IMR-90 (cell line): ENCODE data around the gene LRP1-AS. TPM values are rescaled to one million over a fixed set of nuclear protein-coding genes. Genes with fewer than 3 reads are reported as not detected.
A peak's percentile ranks its signal among the peaks of the same experiment; 100 is the strongest.

Source experiments
- ATAC-seq: fragments of 200-7000 bp; cut with Tn5 transposase; 2 replicates; pipeline ENCODE4 v1.9.1; 2020; ENCODE audit warnings: low read depth, mild to moderate bottlenecking, moderate library complexity
- Bru-seq: library from RNA; stranded (reverse); fragments of 400-500 nt; gene quantifications from one replicate; lab custom pipeline; 2021; lab: Mats Ljungman, UMichigan
- BruChase-seq, 2 experiments: library from RNA; stranded (reverse); fragments of 400-500 nt; gene quantifications; one replicate each; lab custom pipeline; 2021; lab: Mats Ljungman, UMichigan
- BruUV-seq: library from RNA; stranded (reverse); fragments of 400-500 nt; replicated peaks from 2 replicates; lab custom pipeline; 2021; lab: Mats Ljungman, UMichigan
- CTCF ChIA-PET: fragments of 300-600 bp; formaldehyde crosslinking; extraction: SDS; loops from one replicate; lab custom pipeline; 2021; ENCODE audit warnings: antibody characterized with exemption; lab: Yijun Ruan, JAX
- POLR2A ChIA-PET: fragments of 300-600 bp; sonication (Branson Sonifier 250); formaldehyde crosslinking; loops from one replicate; lab custom pipeline; 2022; ENCODE audit warnings: antibody characterized with exemption; ENCODE audit not compliant: unreplicated experiment; lab: Charles Lee
- DNase-seq: peaks from one replicate; pipeline ENCODE4 v3.0.0; 2013
- H2AFZ ChIP-seq: replicated peaks from 2 replicates; pipeline ENCODE3; 2013; ENCODE audit warnings: low read length, mild to moderate bottlenecking; ENCODE audit not compliant: poor library complexity
- H2AK5ac ChIP-seq: 2 replicates; pipeline ENCODE4 v1.6.1; 2013; ENCODE audit warnings: low read depth, low read length, inconsistent platforms
- H2AK9ac ChIP-seq: replicated peaks from 2 replicates; pipeline ENCODE3; 2013; ENCODE audit warnings: mild to moderate bottlenecking, low read depth, low read length, moderate library complexity; ENCODE audit not compliant: poor library complexity
- H2BK120ac ChIP-seq: 2 replicates; pipeline ENCODE4 v1.6.1; 2013; ENCODE audit warnings: low read depth, low read length, inconsistent platforms
- H2BK15ac ChIP-seq: 3 replicates; pipeline ENCODE4 v1.6.1; 2013; ENCODE audit warnings: low read depth, low read length, inconsistent platforms
- H2BK20ac ChIP-seq: 2 replicates; pipeline ENCODE4 v1.6.1; 2013; ENCODE audit warnings: low read depth, mild to moderate bottlenecking, inconsistent platforms, low read length, moderate library complexity
- H2BK5ac ChIP-seq: 2 replicates; pipeline ENCODE4 v1.6.1; 2013; ENCODE audit warnings: mild to moderate bottlenecking, low read depth, low read length, inconsistent platforms; ENCODE audit not compliant: poor library complexity, severe bottlenecking
- H3K14ac ChIP-seq: replicated peaks from 2 replicates; pipeline ENCODE4 v1.6.1; 2013; ENCODE audit warnings: low read depth, low read length, inconsistent platforms
- H3K18ac ChIP-seq: 2 replicates; pipeline ENCODE4 v1.6.1; 2013; ENCODE audit warnings: low read depth, low read length, control low read depth
- H3K23ac ChIP-seq: 2 replicates; pipeline ENCODE4 v1.6.1; 2013; ENCODE audit warnings: low read depth, low read length, inconsistent platforms
- H3K27ac ChIP-seq: 2 replicates; pipeline ENCODE4 v1.5.1; 2013; ENCODE audit warnings: mild to moderate bottlenecking, control low read depth, low read length; ENCODE audit not compliant: insufficient read depth
- H3K27me3 ChIP-seq: 2 replicates; pipeline ENCODE4 v1.6.1; 2013; ENCODE audit warnings: low read length; ENCODE audit not compliant: control insufficient read depth, insufficient read depth
- H3K36me3 ChIP-seq: 2 replicates; pipeline ENCODE4 v1.6.1; 2013; ENCODE audit warnings: low read length, mixed read lengths; ENCODE audit not compliant: control insufficient read depth, insufficient read depth
- H3K4ac ChIP-seq: 2 replicates; pipeline ENCODE4 v1.6.1; 2013; ENCODE audit warnings: low read depth, low read length, inconsistent platforms
- H3K4me1 ChIP-seq: 2 replicates; pipeline ENCODE4 v1.6.1; 2013; ENCODE audit warnings: low read length, mixed read lengths; ENCODE audit not compliant: control insufficient read depth, insufficient read depth
- H3K4me2 ChIP-seq: 2 replicates; pipeline ENCODE4 v1.6.1; 2013; ENCODE audit warnings: low read depth, mild to moderate bottlenecking, control low read depth, low read length, moderate library complexity
- H3K4me3 ChIP-seq: 2 replicates; pipeline ENCODE4 v1.5.1; 2013; ENCODE audit warnings: low read depth, mild to moderate bottlenecking, control low read depth, low read length, moderate library complexity; ENCODE audit not compliant: insufficient read depth
- H3K56ac ChIP-seq: 2 replicates; pipeline ENCODE4 v1.6.1; 2013; ENCODE audit warnings: low read length, inconsistent platforms; ENCODE audit not compliant: insufficient read depth; ENCODE audit errors: extremely low read depth
- H3K79me1 ChIP-seq, 2 experiments: 2 replicates each; pipeline ENCODE4 v1.6.1; 2013; ENCODE audit warnings: low read length in 2 of 2, inconsistent platforms in 1 of 2, low read depth in 1 of 2
- H3K9ac ChIP-seq: 2 replicates; pipeline ENCODE4 v1.6.1; 2013; ENCODE audit warnings: low read depth, low read length, control low read depth
- H3K9me1 ChIP-seq: 2 replicates; pipeline ENCODE4 v1.6.1; 2013; ENCODE audit warnings: low read length, inconsistent platforms; ENCODE audit not compliant: insufficient read depth
- H3K9me3 ChIP-seq: 2 replicates; pipeline ENCODE4 v1.6.1; 2013; ENCODE audit warnings: low read length; ENCODE audit not compliant: control insufficient read depth, insufficient read depth
- H4K20me1 ChIP-seq: 2 replicates; pipeline ENCODE4 v1.6.1; 2013; ENCODE audit warnings: low read length, inconsistent platforms; ENCODE audit not compliant: insufficient read depth
- H4K5ac ChIP-seq: 2 replicates; pipeline ENCODE4 v1.6.1; 2013; ENCODE audit warnings: mild to moderate bottlenecking, low read depth, low read length, control low read depth
- H4K8ac ChIP-seq, 2 experiments: 2 replicates each; pipeline ENCODE4 v1.6.1; 2013; ENCODE audit warnings: low read depth in 2 of 2, low read length in 2 of 2, control low read depth in 1 of 2, inconsistent platforms in 1 of 2
- H4K91ac ChIP-seq: 2 replicates; pipeline ENCODE4 v1.6.1; 2013; ENCODE audit warnings: low read depth, low read length, inconsistent platforms; ENCODE audit not compliant: insufficient read depth
- MAFK ChIP-seq: IDR thresholded peaks from 2 replicates; pipeline ENCODE4 v1.6.1; 2012; ENCODE audit warnings: low read depth, low read length, improper control_type of control experiment
- MXI1 ChIP-seq: IDR thresholded peaks from 2 replicates; pipeline ENCODE4 v1.6.1; 2012; ENCODE audit warnings: low read depth, mild to moderate bottlenecking, low read length, moderate library complexity, borderline replicate concordance
- WGBS, 2 experiments: methylation state at CpG; one replicate each; pipeline versions ENCODE4 v1.1.5 to v1.1.7; 2013; ENCODE audit warnings: missing lambda C conversion rate in 2 of 2; ENCODE audit not compliant: insufficient read length in 1 of 2; ENCODE audit errors: extremely low coverage in 2 of 2; 5-methylcytosine and 5-hydroxymethylcytosine counted together
- dilution Hi-C: fragments of 300-500 bp; cut with HindIII; formaldehyde crosslinking; loops from one replicate; pipeline ENCODE4 v1.14.3; 2018; ENCODE audit warnings: low sequenced_read_pairs; ENCODE audit not compliant: unreplicated experiment
- in situ Hi-C: fragments of 300-500 bp; cut with MboI; formaldehyde crosslinking; loops from 3 replicates; pipeline ENCODE4 v1.14.3; 2019; ENCODE audit warnings: low sequenced_read_pairs, inconsistent platforms, mixed read lengths
- intact Hi-C: fragments of 100-400 bp; cut with micrococcal nuclease; formaldehyde crosslinking; loops from 2 replicates; pipeline ENCODE4 v1.10.0; 2022
- long read RNA-seq: library from polyadenylated mRNA; unstranded; transcript quantifications from one replicate; pipeline ENCODE4 v2.0.0, GENCODE V29; 2021; ENCODE audit not compliant: unreplicated experiment
- polyA plus RNA-seq, 3 experiments: library from polyadenylated mRNA; depleted of rRNA; stranded (reverse); fragments of >200 nt; gene quantifications; 2 replicates each; pipeline ENCODE4 v1.2.3, GENCODE V29; 2012; ENCODE audit warnings: low replicate concordance in 1 of 3
- total RNA-seq: library from RNA; depleted of rRNA; stranded (reverse); fragments of >200 nt; gene quantifications from 2 replicates; pipeline ENCODE4 v1.2.3, GENCODE V29; 2012; rRNA removed

LRP1-AS gene
- total RNA-seq (not detected in 2 replicates), polyA plus RNA-seq (2012; rRNA removed) (not detected in 2 replicates), Bru-seq, nascent RNA (not detected), BruChase-seq, experiment 1, labeled RNA remaining after a 6-hour chase (percentile 12 among the genes with signal in this experiment), BruChase-seq, experiment 2, labeled RNA remaining after a 2-hour chase (not detected)
- not detected in 2 replicates for polyA plus RNA-seq (2012; cell fraction: cytosol; rRNA removed)
- not detected in 2 replicates for polyA plus RNA-seq (2012; cell fraction: nucleus; rRNA removed; ENCODE audit: low replicate concordance)
- long read RNA-seq: 0 reads

- peak; percentile 74 for DNase-seq
- Histone ChIP-seq H3K79me1 (peaks cover 43 to 94% of the 10 kb centered on the region in 2 experiments), H4K20me1 (peaks cover 83% of the 10 kb centered on the region), H4K91ac (peak within 1 kb of the TSS; percentile 36), H3K4me3 (no peak within 1 kb of the TSS), H4K8ac (peak within 1 kb of the TSS in 1 of 2 experiments; percentile 49; a peak in 2 of 4 replicates), H2AK9ac (peak within 1 kb of the TSS; percentile 19), H2AK5ac (peak within 1 kb of the TSS; percentile 64), H3K23ac (peak within 1 kb of the TSS; percentile 41; the same call in 1 of the 2 replicates), H3K9ac (peak within 1 kb of the TSS; percentile 49; the same call in 1 of the 2 replicates), H3K56ac (no peak within 1 kb of the TSS), H3K14ac (peak within 1 kb of the TSS; percentile 60), H4K5ac (peak within 1 kb of the TSS; percentile 33), H2BK120ac (peak within 1 kb of the TSS; percentile 61; the same call in 1 of the 2 replicates), H3K27ac (peak within 1 kb of the TSS; percentile 80), H3K36me3 (peaks cover 68% of the 10 kb centered on the region), H2BK15ac (peak within 1 kb of the TSS; percentile 65; the same call in 1 of the 3 replicates), H3K9me1 (peaks cover 49% of the 10 kb centered on the region), H3K27me3 (no peaks in the 10 kb centered on the region), H2BK20ac (peak within 1 kb of the TSS; percentile 20; the same call in 1 of the 2 replicates), H2AFZ (peak within 1 kb of the TSS; percentile 23), H2BK5ac (peak within 1 kb of the TSS; percentile 61), H3K9me3 (no peaks in the 10 kb centered on the region), H3K4me1 (peaks cover 61% of the 10 kb centered on the region), H3K4ac (peak within 1 kb of the TSS; percentile 77), H3K4me2 (peak within 1 kb of the TSS; percentile 32), H3K18ac (peak within 1 kb of the TSS; percentile 62)
- no CpG with 5 or more reads among the region's 8 CpGs for WGBS, 2 experiments
- in situ Hi-C loops (no loop called here), intact Hi-C loops (no loop called here), dilution Hi-C loops (no loop called here)
- TF ChIP-seq MAFK: no peak
- TF ChIP-seq MXI1: peak; percentile 81; the same call in 1 of the 2 replicates
- ATAC-seq: no peak
- BruUV-seq: no TSS peak
- POLR2A ChIA-PET: interaction anchor here (1.1 kb wide), 1 partner anchor 11 kb away, joined by 5 read pairs; no protein-coding TSS in a partner anchor
- CTCF ChIA-PET: interaction anchor here (1.0 kb wide), 1 partner anchor 60 kb away, joined by 3 read pairs; no protein-coding TSS in a partner anchor
These were observed at the start of gene LRP1-AS for GRCh38 chr12:57146961-57147944. Gene LRP1-AS, minus strand, starts transcription at chr12:57147619.
